H1 (cell line): ENCODE measurements around the gene GLI1.

ENCODE experiments used
- EZH2 ChIP-seq: fragments of 200-600 bp; sonication (generic); IDR thresholded peaks from 2 replicates; pipeline ENCODE4 v1.7.1; 2012; ENCODE audit warnings: low read depth, mild to moderate bottlenecking, moderate library complexity, low read length, inconsistent platforms; ENCODE audit not compliant: severe bottlenecking
- POLR2AphosphoS5 ChIP-seq: IDR thresholded peaks from 2 replicates; pipeline ENCODE4 v1.6.1; 2011; ENCODE audit warnings: low read depth, low read length
- TF ChIP-seq, protein P1 (sequence below): IDR thresholded peaks from 2 replicates; pipeline ENCODE4 v1.6.1; 2012; ENCODE audit warnings: inconsistent platforms

DNA sequence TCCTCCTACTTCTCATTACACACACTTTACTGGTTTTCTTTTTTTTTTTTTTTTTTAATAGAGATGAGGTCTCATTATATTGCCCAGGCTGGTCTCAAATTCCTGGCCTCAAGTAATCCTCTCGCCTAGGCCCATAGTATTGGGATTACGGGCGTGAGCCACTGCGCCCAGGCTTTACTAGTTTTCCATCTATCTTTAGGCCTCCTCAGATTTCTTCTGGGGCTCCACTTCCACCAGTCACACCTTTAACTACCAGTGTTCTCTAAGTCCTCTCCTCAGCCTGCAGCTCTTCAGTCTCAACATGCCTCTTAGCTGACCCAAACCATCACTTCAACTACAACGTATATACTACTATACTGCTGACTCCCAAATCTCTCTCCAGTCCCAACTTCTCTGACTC lies 39.1 kb upstream of the GLI1 start:
- TF ChIP-seq, protein P1, sequence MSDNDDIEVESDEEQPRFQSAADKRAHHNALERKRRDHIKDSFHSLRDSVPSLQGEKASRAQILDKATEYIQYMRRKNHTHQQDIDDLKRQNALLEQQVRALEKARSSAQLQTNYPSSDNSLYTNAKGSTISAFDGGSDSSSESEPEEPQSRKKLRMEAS, result no peak
- no peak for TF ChIP-seq POLR2AphosphoS5
- no peak for TF ChIP-seq EZH2
